HepG2 (cell line): ENCODE measurements around the gene DLG4. TPM values are rescaled to one million over a fixed set of nuclear protein-coding genes. Genes with fewer than 3 reads are reported as not detected.

Source experiments
- CC2D1A ChIP-seq: sonication (generic); formaldehyde crosslinking; IDR thresholded peaks from 2 replicates; pipeline ENCODE4 v1.8.1; 2023; ENCODE audit warnings: mild to moderate bottlenecking, missing genetic modification reagents
- CREB1 ChIP-seq, 2 experiments: fragments of 450-650 bp in 1 of 2; IDR thresholded peaks; 2 replicates each; pipeline ENCODE4 v1.6.1; 2016 to 2017; ENCODE audit warnings: control low read depth in 1 of 2, mild to moderate bottlenecking in 1 of 2, missing compliant biosample characterization in 1 of 2, missing genetic modification characterization in 1 of 2
- FOXA1 ChIP-seq, 2 experiments: fragments of 450-650 bp in 1 of 2; sonication (generic) in 1 of 2; formaldehyde crosslinking in 1 of 2; IDR thresholded peaks; 2 replicates each; pipeline versions ENCODE4 v1.4.0 to v1.6.1; 2016 to 2020; ENCODE audit warnings: missing genetic modification reagents in 1 of 2
- GTF2F1 ChIP-seq: fragments of 150-350 bp; IDR thresholded peaks from 2 replicates; pipeline ENCODE4 v1.6.1; 2014; ENCODE audit warnings: low read length
- HDAC2 ChIP-seq: sonication (generic); formaldehyde crosslinking; IDR thresholded peaks from 2 replicates; pipeline ENCODE4 v1.4.0; 2020; ENCODE audit warnings: missing genetic modification reagents
- HOXA7 ChIP-seq: sonication (generic); formaldehyde crosslinking; IDR thresholded peaks from 2 replicates; pipeline ENCODE4 v1.8.1; 2022; ENCODE audit warnings: mild to moderate bottlenecking, missing genetic modification reagents, moderate library complexity
- NR2C2 ChIP-seq: sonication (generic); formaldehyde crosslinking; IDR thresholded peaks from 2 replicates; pipeline ENCODE4 v1.4.0; 2020; ENCODE audit warnings: missing genetic modification reagents, mild to moderate bottlenecking, moderate library complexity, borderline replicate concordance
- RBFOX2 ChIP-seq: fragments of 200-400 bp; formaldehyde crosslinking; IDR thresholded peaks from 2 replicates; pipeline ENCODE4 v1.6.1; 2017; ENCODE audit warnings: low read depth, mild to moderate bottlenecking, low read length
- STAG1 ChIP-seq: sonication (generic); formaldehyde crosslinking; IDR thresholded peaks from 2 replicates; pipeline ENCODE4 v1.4.0; 2020; ENCODE audit warnings: missing genetic modification reagents
- TFE3 ChIP-seq: IDR thresholded peaks from 2 replicates; pipeline ENCODE4 v1.6.1; 2016
- TOPORS ChIP-seq: sonication (generic); formaldehyde crosslinking; IDR thresholded peaks from 2 replicates; pipeline ENCODE4 v1.8.0; 2023; ENCODE audit warnings: mild to moderate bottlenecking, missing genetic modification reagents
- XBP1 ChIP-seq: sonication (generic); formaldehyde crosslinking; IDR thresholded peaks from 2 replicates; pipeline ENCODE4 v1.5.0; 2020; ENCODE audit warnings: missing genetic modification reagents
- ZNF10 ChIP-seq: sonication (generic); formaldehyde crosslinking; IDR thresholded peaks from 2 replicates; pipeline ENCODE4 v1.4.0; 2020; ENCODE audit warnings: mild to moderate bottlenecking, low read depth, missing genetic modification reagents, borderline replicate concordance
- ZNF180 ChIP-seq: sonication (generic); formaldehyde crosslinking; IDR thresholded peaks from 2 replicates; pipeline ENCODE4 v1.4.0; 2020; ENCODE audit warnings: low read depth, missing genetic modification reagents, borderline replicate concordance
- ZNF207 ChIP-seq: fragments of 450-650 bp; IDR thresholded peaks from 2 replicates; pipeline ENCODE4 v1.6.1; 2016; ENCODE audit warnings: antibody characterized with exemption, borderline replicate concordance
- ZNF343 ChIP-seq: sonication (generic); formaldehyde crosslinking; IDR thresholded peaks from 2 replicates; pipeline ENCODE4 v1.4.0; 2020; ENCODE audit warnings: mild to moderate bottlenecking, missing genetic modification reagents
- ZNF788 ChIP-seq: sonication (generic); formaldehyde crosslinking; IDR thresholded peaks from 2 replicates; pipeline ENCODE4 v1.5.0; 2020; ENCODE audit warnings: mild to moderate bottlenecking, missing genetic modification reagents, borderline replicate concordance
- ZXDC ChIP-seq: sonication (generic); formaldehyde crosslinking; IDR thresholded peaks from 2 replicates; pipeline ENCODE4 v1.5.0; 2020; ENCODE audit warnings: mild to moderate bottlenecking, missing genetic modification reagents
- polyA plus RNA-seq, 8 experiments: library from polyadenylated mRNA; depleted of rRNA in 3 of 8; stranded (reverse) in 7 of 8; unstranded in 1 of 8; fragments of >200 nt; fragmentation: Illumina TruSeq in 4 of 8; extraction: Trizol in 4 of 8; gene quantifications; 2 replicates each; pipeline versions ENCODE4 v1.2.1 to v1.2.3, GENCODE V29; 2011 to 2016; ENCODE audit warnings: low read depth in 4 of 8, missing spikeins in 1 of 8, mixed read lengths in 1 of 8; ENCODE audit not compliant: insufficient read depth in 1 of 8
- total RNA-seq, 5 experiments: library from RNA; depleted of rRNA; stranded (reverse); fragments of >200 nt; fragmentation: Illumina TruSeq; extraction: Trizol; gene quantifications; 2 replicates each; pipeline ENCODE4 v1.2.3, GENCODE V29; 2016; ENCODE audit warnings: low read depth in 1 of 5
- TF ChIP-seq, protein P1 (sequence below): sonication (generic); formaldehyde crosslinking; IDR thresholded peaks from 2 replicates; pipeline ENCODE4 v1.5.0; 2020; ENCODE audit warnings: missing genetic modification reagents
- TF ChIP-seq, protein P2 (sequence below): IDR thresholded peaks from 2 replicates; pipeline ENCODE4 v1.6.1; 2016
- TF ChIP-seq, protein P3 (sequence below): sonication (generic); formaldehyde crosslinking; IDR thresholded peaks from 2 replicates; pipeline ENCODE4 v1.4.0; 2020; ENCODE audit warnings: mild to moderate bottlenecking, missing genetic modification reagents

DLG4 gene
- total and polyA plus RNA-seq, 2 of the 13 experiments (the other 11 are each of a cell fraction or from before 2014, with no cell fraction given), result 0.71 to 4.3 TPM

- TF ChIP-seq ZNF343 (no peak), ZNF10 (CRISPR knock-in tag) (no peak), ZXDC (CRISPR knock-in tag) (peak; percentile 80; the same call in 1 of the 2 replicates), ZNF180 (CRISPR knock-in tag) (peak; percentile 57; the same call in 1 of the 2 replicates), TOPORS (CRISPR knock-in tag) (0 out of 2 replicates have a peak, but pooled peaks have one; percentile 57), TFE3 (peak; percentile 99), NR2C2 (CRISPR knock-in tag) (peak; percentile 73; the same call in 1 of the 2 replicates), RBFOX2 (peak; percentile 97), CREB1 (IDR thresholded peaks at IDR 0.05) (peak; percentile 57; the same call in 1 of the 2 replicates), CREB1 (CRISPR knock-in tag; IDR thresholded peaks at IDR 0.05) (no peak), HDAC2 (peak; percentile 80), ZNF207 (peak; percentile 97; the same call in 1 of the 2 replicates), CC2D1A (CRISPR knock-in tag) (no peak), HOXA7 (no peak), FOXA1 (IDR thresholded peaks at IDR 0.05) (no peak), FOXA1 (CRISPR knock-in tag; IDR thresholded peaks at IDR 0.05) (peak; percentile 38), XBP1 (CRISPR knock-in tag) (no peak), STAG1 (CRISPR knock-in tag) (no peak), GTF2F1 (peak; percentile 97), ZNF788 (peak; percentile 90)
- TF ChIP-seq, protein P1, sequence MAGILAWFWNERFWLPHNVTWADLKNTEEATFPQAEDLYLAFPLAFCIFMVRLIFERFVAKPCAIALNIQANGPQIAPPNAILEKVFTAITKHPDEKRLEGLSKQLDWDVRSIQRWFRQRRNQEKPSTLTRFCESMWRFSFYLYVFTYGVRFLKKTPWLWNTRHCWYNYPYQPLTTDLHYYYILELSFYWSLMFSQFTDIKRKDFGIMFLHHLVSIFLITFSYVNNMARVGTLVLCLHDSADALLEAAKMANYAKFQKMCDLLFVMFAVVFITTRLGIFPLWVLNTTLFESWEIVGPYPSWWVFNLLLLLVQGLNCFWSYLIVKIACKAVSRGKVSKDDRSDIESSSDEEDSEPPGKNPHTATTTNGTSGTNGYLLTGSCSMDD (CRISPR knock-in tag), result no peak
- TF ChIP-seq, protein P2, sequence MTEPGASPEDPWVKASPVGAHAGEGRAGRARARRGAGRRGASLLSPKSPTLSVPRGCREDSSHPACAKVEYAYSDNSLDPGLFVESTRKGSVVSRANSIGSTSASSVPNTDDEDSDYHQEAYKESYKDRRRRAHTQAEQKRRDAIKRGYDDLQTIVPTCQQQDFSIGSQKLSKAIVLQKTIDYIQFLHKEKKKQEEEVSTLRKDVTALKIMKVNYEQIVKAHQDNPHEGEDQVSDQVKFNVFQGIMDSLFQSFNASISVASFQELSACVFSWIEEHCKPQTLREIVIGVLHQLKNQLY, result peak; percentile 93; the same call in 1 of the 2 replicates
- TF ChIP-seq, protein P3, sequence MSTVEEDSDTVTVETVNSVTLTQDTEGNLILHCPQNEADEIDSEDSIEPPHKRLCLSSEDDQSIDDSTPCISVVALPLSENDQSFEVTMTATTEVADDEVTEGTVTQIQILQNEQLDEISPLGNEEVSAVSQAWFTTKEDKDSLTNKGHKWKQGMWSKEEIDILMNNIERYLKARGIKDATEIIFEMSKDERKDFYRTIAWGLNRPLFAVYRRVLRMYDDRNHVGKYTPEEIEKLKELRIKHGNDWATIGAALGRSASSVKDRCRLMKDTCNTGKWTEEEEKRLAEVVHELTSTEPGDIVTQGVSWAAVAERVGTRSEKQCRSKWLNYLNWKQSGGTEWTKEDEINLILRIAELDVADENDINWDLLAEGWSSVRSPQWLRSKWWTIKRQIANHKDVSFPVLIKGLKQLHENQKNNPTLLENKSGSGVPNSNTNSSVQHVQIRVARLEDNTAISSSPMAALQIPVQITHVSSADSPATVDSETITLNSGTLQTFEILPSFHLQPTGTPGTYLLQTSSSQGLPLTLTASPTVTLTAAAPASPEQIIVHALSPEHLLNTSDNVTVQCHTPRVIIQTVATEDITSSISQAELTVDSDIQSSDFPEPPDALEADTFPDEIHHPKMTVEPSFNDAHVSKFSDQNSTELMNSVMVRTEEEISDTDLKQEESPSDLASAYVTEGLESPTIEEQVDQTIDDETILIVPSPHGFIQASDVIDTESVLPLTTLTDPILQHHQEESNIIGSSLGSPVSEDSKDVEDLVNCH, result no peak
Observed at GRCh38 chr17:7234083-7234951, 14.7 kb upstream of the DLG4 start, which contains the start of gene DVL2 (continued).
